Activated gamma-delta T cell (primary cell): Measurements from ENCODE around the gene GABRR3.
A peak's percentile ranks its signal among the peaks of the same experiment; 100 is the strongest.

ENCODE experiments used
- DNase-seq: peaks from one replicate; lab custom pipeline; 2025; lab: John Stamatoyannopoulos, UW

GABRR3 gene

DNA sequence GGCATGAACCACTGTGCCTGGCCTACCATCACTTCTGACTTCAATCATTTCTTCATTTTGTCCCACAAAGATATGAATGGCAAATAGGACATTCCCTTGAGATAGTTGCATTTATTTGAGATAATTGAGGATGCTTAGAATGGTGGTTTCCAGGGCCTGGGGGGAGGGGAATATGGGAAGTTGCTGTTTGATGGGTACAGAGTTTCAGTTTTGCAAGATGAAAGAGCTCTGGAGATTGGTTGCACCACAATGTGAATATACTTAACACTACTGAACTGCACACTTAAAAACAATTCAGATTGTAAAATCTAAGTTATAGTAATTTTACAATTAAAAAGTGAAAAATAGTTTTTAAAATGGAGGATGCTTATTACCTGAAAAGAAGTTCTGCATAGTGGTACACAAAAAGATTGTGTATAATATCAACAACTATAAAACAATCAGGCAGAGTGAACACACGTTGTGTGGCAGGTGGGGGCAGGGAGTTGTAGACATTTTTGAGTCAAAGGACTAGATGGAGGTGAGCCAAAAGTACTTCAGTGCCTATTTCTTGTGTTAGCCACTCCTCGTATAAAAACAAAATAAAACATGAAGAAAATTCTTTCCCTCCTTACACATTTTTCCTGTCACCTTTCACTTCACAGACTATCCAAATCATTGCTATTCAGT lies 44.4 kb downstream of the GABRR3 start:
- DNase-seq: no peak

- DNase-seq: no peak
Measured at GRCh38 chr3:97988784-97989568, 46.1 kb downstream of the GABRR3 start.

GRCh38 chr3:97987306-97987705 lies 47.8 kb downstream of the GABRR3 start:
- no peak for DNase-seq

DNA sequence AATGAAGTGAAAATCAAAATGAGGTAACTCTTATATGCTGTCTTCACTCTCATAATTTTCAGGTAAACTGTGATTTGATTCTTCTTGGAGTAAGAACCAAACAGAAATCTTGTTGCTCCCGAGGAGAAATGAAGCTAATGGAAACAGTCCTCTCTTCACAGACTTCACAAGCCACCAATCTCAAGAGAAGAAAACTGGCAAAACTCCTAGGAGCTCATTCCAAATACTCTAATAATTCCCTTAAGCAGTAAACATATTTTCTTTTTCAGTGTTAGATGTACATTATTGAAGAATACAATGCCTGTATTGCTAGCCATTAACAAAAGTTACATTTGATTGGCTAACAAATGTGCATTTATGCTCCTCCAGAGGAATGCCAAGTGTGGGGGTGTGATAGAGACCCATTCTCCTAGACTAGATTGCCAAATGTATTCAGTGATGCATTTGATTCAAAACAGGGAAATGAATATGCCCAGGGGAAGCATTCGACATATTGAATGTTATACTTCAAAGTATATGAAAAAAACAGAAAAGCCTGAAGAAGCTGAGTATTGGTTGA lies 51.1 kb downstream of the GABRR3 start:
- DNase-seq: no peak

- DNase-seq: no peak
Measured at GRCh38 chr3:97981886-97982285, 53.2 kb downstream of the GABRR3 start.

DNA sequence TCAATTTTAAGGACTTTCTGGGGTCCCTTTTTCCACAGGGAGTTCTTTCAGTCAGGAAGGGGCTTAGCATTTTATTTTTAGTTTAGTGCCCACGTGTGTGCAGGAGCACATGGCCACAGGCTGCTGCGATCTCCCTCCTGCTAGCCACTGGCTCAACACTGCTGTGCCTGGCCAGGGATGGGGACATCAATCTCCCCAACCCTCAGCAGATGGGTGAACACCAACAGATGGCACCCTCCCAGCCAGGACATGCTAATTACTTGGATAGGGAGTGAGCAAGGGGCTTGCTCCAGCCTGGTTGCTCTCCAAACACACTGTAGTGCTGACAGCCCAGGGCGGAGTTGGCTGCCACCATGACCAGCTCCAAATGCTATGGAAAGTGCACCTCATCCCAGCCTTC lies 55.5 kb downstream of the GABRR3 start:
- no peak for DNase-seq

DNA sequence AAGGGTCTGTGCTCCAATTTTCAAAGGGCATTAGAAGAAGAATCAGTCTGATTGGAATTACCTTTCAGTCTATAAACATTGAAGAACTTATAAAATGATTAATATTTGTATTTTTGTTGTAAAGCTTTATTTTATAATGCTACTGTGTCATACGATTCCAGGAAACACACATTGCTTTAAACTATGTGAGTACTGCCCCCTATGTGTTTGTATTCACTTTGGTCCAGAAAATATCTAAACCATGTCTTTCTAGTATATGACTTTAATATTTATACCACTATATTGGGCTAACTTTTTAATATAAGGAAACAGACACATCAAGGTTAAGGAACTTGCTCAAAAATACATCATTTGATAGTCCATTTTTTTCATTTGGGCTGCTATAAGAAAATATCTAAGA lies 59.6 kb downstream of the GABRR3 start:
- no peak for DNase-seq

GRCh38 chr3:97974996-97975395 lies 60.1 kb downstream of the GABRR3 start:
- DNase-seq: no peak

DNA sequence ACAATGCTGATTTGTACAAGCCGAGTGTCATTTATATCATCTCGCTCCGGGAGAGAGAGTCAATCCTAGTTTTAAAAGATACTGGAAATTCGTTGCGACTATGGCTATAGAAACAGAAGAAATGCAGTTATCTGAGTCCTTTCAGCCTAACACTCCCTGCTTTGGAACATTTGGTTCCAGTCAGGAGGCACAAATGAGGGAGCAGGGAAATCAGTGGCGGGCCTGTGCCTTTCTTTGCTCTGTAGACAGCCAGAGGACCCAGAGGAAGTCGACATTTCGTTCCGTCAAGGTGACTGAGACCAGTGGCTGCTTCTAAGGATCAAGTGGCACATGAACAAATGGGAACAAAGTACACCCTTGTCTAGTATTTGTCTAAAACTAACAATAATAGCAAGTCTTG lies 62.1 kb downstream of the GABRR3 start:
- DNase-seq: no peak

DNA sequence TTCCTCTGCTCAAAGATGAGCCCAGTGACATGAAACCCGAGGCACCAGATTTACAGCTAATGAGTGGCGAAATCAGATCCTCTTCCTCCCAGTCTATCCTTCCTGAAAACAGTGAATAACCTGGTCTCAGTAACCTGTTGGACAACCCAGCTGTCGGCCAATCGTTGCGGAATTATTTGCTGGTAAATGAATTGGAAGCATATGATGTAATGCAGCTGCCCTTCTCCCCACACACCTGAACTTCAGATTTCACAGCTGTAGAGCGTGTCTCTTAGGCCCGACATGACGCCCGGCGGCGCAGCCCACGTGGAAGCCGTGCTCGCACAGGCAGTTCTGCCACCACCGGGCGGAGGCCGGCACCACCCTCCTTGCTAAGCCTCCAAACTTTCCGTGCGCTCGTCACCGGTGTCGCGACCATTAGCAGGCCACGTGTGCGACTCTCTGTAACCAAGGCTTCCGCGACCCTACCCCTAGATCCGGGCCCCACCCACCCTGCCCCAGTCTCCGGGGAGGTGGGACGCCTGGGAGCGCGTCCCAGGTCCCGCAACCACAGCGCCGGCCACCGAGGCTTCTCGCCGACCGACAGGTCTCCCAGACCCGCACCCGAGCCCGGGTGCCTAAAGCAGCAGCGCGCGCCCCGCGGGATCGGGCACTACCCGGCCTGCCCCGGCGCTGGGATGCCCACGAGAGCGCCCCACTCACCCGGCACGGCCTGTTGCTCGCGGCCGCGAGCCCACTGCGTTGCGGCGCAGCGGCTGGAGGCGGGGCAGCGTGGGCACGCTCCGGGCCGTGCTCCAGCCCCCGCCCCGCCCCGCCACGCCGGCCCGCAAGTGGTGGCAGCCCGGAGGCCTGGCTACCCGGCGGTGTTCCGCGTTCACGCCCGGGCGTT lies 63.2 kb downstream of the GABRR3 start, which contains the start of gene RIOX2:
Gene RIOX2 (minus strand): TSS at position 753 of the 889 bp plus-strand sequence. CDS start 4,838 bp downstream, outside the sequence.
- DNase-seq: peak; percentile 49

DNA sequence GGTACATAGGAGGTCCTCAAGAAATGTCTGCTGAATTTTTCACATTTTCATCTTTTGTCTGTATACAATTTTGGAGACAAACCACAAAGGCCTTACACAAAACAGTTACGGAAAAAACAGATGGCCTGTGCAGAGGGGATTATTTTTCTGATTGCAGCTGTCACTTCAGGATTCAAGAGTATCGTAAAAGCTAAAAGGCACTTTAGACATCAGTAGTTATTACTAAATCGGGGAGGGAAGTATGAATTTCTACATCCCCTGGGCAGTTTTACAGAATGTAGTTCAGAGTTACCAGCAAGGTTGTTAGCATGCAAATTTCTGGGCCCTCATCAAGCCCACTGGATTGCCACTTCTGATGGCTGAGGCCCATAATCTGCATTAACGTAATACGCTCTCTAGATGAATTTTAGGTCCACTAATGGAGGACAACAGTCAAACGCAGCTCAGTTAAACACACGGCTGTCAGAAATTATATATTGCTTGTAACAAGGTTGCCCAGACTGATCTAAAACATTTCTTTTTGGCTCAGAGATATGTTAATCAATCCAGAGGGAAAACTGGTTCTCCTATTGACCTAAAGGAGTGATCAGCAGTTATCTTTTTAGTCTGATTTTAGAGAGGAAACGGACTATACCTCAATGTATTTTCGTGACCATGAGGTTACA lies 64.0 kb downstream of the GABRR3 start:
- no peak for DNase-seq

DNA sequence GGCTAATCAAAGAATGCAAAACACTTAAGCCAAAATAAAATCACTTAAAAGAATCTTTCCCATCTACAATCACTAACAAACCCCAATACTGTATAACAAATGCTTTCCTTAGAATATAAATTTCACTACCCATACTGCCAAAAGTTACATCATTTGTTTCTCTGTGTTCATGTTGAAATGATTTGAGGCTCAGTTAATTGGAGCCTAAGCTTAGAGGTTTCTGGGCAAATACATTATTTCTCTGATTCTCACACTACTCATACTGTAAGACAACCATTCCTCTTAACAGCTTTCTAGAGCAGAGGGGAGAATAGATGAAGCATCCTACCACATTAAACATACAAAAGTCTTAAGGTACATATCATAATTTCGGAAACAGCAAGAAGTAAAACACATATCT lies 65.0 kb downstream of the GABRR3 start:
- no peak for DNase-seq

DNA sequence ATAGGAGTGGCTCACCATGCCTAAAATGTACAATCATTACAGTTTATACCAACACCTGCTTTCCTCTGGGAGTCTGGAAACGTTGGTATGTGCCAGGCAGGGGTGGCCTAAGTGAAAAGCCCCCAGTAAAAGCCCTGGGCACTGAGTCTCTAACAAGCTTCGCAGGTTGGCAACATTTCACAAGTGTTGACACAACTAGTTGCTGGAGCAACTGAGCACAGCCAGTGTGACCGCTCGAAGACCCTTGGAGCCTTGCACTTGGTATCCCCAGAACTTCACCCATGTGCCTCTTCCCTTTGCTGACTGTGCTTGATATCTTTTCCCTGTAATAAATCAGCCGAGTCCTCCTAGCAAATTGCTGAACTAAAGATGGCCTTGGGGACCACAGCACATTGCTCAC lies 65.6 kb downstream of the GABRR3 start:
- DNase-seq: no peak

GRCh38 chr3:97968376-97968775 lies 66.7 kb downstream of the GABRR3 start:
- DNase-seq: no peak

DNA sequence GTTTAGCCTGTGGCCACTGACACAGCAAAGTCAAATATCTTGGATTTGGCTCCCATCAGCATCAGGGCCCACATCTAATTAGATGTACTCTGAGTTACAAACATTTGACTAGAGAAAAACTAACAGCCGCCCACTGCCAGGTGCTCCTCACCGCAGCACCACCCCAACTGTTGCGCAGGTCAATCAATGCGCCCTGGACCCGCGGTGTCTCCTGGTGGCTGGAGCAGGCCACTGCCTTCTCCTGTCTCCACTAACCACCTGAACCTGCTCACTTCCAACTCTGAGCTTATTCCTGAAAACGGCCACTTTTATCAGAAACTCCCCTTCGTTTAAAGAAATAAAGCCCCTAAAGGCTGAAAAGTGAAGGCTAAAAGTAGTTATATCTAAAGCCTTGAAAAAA lies 67.1 kb downstream of the GABRR3 start:
- no peak for DNase-seq

GRCh38 chr3:97960993-97961766 lies 73.9 kb downstream of the GABRR3 start:
- DNase-seq: no peak

- no peak for DNase-seq
Measured at GRCh38 chr3:97960551-97960950, 74.6 kb downstream of the GABRR3 start.

GRCh38 chr3:97959872-97960271 lies 75.2 kb downstream of the GABRR3 start:
- no peak for DNase-seq

GRCh38 chr3:97958796-97959195 lies 76.3 kb downstream of the GABRR3 start:
- no peak for DNase-seq

DNA sequence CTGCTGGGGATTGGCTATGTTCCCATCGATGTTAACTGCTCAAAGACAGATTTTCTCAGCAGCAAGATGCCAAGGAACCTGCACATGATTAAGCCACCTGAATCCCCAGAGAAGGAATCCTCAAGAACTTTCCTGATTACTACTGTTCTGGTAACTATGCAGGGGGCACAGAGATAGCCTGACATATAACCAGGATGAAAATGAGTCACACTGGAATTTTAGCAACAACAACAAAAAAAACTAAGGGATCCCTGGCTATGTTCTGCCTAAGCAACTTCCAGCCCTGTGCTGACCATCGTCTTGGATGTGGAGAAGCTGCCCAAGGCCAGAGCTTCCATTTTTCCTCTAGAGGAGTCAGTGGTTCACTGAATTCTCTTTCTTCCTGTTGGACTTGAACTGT lies 76.7 kb downstream of the GABRR3 start:
- DNase-seq: no peak
